MCF 10A (cell line): ENCODE measurements around the gene TRIM27. TPM values are rescaled to one million over a fixed set of nuclear protein-coding genes. Genes with fewer than 3 reads are reported as not detected.

ENCODE experiments used
- BruUV-seq: library from RNA; stranded (reverse); fragments of 400-500 nt; replicated peaks from 2 replicates; lab custom pipeline; 2021; lab: Mats Ljungman, UMichigan
- CTCF ChIA-PET: fragments of 300-600 bp; sonication (Branson Sonifier 250); formaldehyde crosslinking; extraction: SDS; loops from one replicate; lab custom pipeline; 2021; ENCODE audit warnings: antibody characterized with exemption, inconsistent platforms; lab: Yijun Ruan, JAX
- POLR2A ChIA-PET: fragments of 300-600, 350-650 bp; sonication (Branson Sonifier 250); formaldehyde crosslinking; extraction: SDS; loops from one replicate; lab custom pipeline; 2020; ENCODE audit warnings: antibody characterized with exemption, inconsistent platforms; lab: Yijun Ruan, JAX
- DNase-seq: peaks from one replicate; pipeline ENCODE4 v3.0.0-alpha.2; 2018; ENCODE audit not compliant: unreplicated experiment
- H3K27ac Mint-ChIP-seq: one replicate; pipeline ENCODE4 v1.8.0; 2022; ENCODE audit warnings: mild to moderate bottlenecking, low read depth, mixed read lengths; ENCODE audit not compliant: unreplicated experiment
- H3K27me3 Mint-ChIP-seq: one replicate; pipeline ENCODE4 v1.8.0; 2022; ENCODE audit warnings: mixed read lengths; ENCODE audit not compliant: insufficient read depth, unreplicated experiment
- H3K36me3 Mint-ChIP-seq: one replicate; pipeline ENCODE4 v1.8.0; 2022; ENCODE audit warnings: mild to moderate bottlenecking, moderate library complexity, mixed read lengths; ENCODE audit not compliant: insufficient read depth, unreplicated experiment
- H3K4me1 Mint-ChIP-seq: one replicate; pipeline ENCODE4 v1.8.0; 2022; ENCODE audit warnings: mixed read lengths; ENCODE audit not compliant: insufficient read depth, unreplicated experiment
- H3K4me3 Mint-ChIP-seq: one replicate; pipeline ENCODE4 v1.8.0; 2022; ENCODE audit warnings: mild to moderate bottlenecking, moderate library complexity, mixed read lengths; ENCODE audit not compliant: unreplicated experiment
- H3K9me3 Mint-ChIP-seq: one replicate; pipeline ENCODE4 v1.8.0; 2022; ENCODE audit warnings: mixed read lengths; ENCODE audit not compliant: unreplicated experiment
- intact Hi-C: fragments of 100-400 bp; cut with micrococcal nuclease; formaldehyde crosslinking; loops from 2 replicates; pipeline ENCODE4 v1.14.1; 2022
- total RNA-seq: library from RNA; stranded (reverse); gene quantifications from 2 replicates; pipeline ENCODE4 v1.2.3, GENCODE V29; 2022
- TF ChIP-seq, protein P1 (sequence below): fragments of 200-600 bp; IDR thresholded peaks from one replicate; pipeline ENCODE4 v1.8.0; 2022; ENCODE audit warnings: antibody characterized with exemption, mild to moderate bottlenecking; ENCODE audit not compliant: unreplicated experiment

The TRIM27 gene
- total RNA-seq, 1 experiment from 2014 or later, result 68.9 TPM

DNA sequence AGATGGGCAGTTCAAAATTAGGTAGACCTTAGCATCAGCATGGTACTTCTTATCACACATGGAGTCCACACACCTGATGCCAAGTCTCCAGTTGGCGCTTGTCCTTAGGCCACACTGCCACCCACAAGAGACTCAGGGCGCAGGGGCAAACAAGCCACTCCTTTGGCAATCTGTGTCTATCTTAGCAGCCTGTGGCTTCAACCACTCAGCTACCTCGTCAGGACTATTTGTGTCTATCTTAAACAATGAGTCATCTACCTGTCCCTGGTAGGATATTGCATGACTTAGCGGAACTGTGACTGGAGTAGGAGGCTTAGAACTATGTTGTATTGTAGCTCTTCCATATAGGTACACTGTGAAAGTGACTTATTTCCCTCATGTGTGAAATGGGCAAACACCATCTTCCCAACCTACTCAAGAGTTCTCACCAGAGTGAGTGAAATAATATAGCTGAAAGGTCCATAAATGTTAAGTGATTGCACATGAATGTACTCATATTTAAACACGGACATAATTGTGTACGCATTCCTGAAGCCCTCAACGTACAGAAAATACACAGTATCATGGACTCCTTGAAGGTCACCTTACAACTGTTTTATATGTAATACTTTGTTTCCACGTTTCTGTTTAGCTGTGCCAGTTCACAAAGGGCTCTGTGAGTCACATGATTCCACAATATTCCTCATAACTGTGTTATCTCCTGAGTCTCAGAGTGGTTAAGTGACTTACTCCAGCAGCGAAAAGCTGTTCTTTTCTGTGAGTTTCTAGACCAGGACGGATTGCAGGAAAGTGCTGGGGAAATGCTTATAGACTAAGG lies 1.6 kb downstream of the TRIM27 start:
- Mint-ChIP-seq H3K9me3 (no peaks in the 10 kb centered on the region), H3K4me3 (peak overlapping the region; percentile 93), H3K27me3 (no peaks in the 10 kb centered on the region), H3K36me3 (peaks cover 53% of the 10 kb centered on the region), H3K27ac (peak overlapping the region; percentile 88), H3K4me1 (peaks cover 24% of the 10 kb centered on the region)
- ChIA-PET CTCF (interaction anchor here (0.6 to 2.1 kb wide), 12 partner anchors 10 to 586 kb away, joined by 3 to 10 read pairs (median 3); no protein-coding TSS in a partner anchor), POLR2A (interaction anchor here (0.6 to 4.5 kb wide), 30 partner anchors 8 to 1114 kb away, joined by 3 to 166 read pairs (median 4); partner anchors contain the start of genes ZNF311 and ZSCAN26)
- intact Hi-C loops, result loop anchor here (1.0 to 5.0 kb wide), 4 partner anchors 19 to 95 kb away; no protein-coding TSS in a partner anchor
- TSS peak; percentile 41 for BruUV-seq
- TF ChIP-seq, protein P1, sequence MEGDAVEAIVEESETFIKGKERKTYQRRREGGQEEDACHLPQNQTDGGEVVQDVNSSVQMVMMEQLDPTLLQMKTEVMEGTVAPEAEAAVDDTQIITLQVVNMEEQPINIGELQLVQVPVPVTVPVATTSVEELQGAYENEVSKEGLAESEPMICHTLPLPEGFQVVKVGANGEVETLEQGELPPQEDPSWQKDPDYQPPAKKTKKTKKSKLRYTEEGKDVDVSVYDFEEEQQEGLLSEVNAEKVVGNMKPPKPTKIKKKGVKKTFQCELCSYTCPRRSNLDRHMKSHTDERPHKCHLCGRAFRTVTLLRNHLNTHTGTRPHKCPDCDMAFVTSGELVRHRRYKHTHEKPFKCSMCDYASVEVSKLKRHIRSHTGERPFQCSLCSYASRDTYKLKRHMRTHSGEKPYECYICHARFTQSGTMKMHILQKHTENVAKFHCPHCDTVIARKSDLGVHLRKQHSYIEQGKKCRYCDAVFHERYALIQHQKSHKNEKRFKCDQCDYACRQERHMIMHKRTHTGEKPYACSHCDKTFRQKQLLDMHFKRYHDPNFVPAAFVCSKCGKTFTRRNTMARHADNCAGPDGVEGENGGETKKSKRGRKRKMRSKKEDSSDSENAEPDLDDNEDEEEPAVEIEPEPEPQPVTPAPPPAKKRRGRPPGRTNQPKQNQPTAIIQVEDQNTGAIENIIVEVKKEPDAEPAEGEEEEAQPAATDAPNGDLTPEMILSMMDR, result no peak
- peak; percentile 86 for DNase-seq

DNA sequence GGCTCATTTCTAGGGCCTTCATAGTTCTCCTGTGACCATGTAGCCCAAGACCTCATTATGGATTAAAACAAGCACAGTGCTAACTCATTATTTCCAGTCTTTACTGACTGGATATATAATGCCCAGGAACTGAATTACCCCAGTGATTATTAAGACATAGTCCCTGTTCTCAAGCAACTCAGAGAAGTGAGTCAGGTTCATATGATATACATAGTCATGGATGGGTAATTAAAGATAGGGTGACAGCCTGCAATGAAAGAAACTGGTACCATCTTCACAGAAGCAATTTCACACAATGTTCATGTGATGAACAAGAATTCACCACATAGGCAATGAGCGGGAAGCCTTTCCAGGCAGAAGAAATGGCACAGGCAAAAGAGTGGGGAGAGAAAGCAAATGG lies 3.5 kb downstream of the TRIM27 start:
- no peaks in the 10 kb centered on the region for H3K9me3 Mint-ChIP-seq
- H3K4me3 Mint-ChIP-seq, result no peak overlapping the region
- ChIA-PET CTCF (no interaction called here), POLR2A (interaction anchor here (1.3 to 4.5 kb wide), 3 partner anchors 9 to 24 kb away, joined by 3 to 166 read pairs (median 15); no protein-coding TSS in a partner anchor)
- peak overlapping the region; percentile 55 for H3K27ac Mint-ChIP-seq
- no TSS peak for BruUV-seq
- H3K27me3 Mint-ChIP-seq, result no peaks in the 10 kb centered on the region
- intact Hi-C loops, result loop anchor here (5.0 kb wide), 1 partner anchor 83 kb away; no protein-coding TSS in a partner anchor
- peaks cover 24% of the 10 kb centered on the region for H3K4me1 Mint-ChIP-seq
- no peak for DNase-seq
- peaks cover 72% of the 10 kb centered on the region for H3K36me3 Mint-ChIP-seq
- TF ChIP-seq, protein P1, result no peak

DNA sequence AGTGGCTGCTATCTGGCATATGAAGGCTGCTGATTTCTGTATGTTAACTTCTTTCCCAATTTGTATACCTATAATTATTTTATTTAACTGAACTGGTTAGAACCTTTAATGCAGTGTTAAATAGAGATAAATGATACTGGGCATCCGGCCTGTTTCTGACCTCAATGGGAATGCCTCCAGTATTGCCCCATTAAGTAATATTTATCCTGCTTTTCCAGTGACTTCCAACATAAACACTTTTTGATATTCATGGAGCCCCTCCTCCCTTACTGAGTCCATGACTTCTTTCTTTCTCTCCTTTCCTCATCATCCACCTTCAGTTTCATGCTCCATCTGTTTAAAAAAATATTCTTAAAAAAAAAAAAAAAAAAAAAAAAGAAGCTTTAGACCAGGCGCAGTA lies 8.8 kb downstream of the TRIM27 start:
- ChIA-PET CTCF (interaction anchor here (0.7 kb wide), 2 partner anchors 106 to 1283 kb away, joined by 5 to 6 read pairs; no protein-coding TSS in a partner anchor), POLR2A (interaction anchor here (0.6 to 1.8 kb wide), 4 partner anchors 7 to 71 kb away, joined by 3 to 8 read pairs (median 5); no protein-coding TSS in a partner anchor)
- TF ChIP-seq, protein P1, result no peak
- Mint-ChIP-seq H3K36me3 (peaks cover 100% of the 10 kb centered on the region), H3K9me3 (no peaks in the 10 kb centered on the region), H3K27me3 (no peaks in the 10 kb centered on the region), H3K4me3 (no peak overlapping the region), H3K4me1 (peaks cover 5% of the 10 kb centered on the region), H3K27ac (no peak overlapping the region)
- no TSS peak for BruUV-seq
- DNase-seq, result no peak
- intact Hi-C loops, result no loop called here
